HG02610 (cell line): ENCODE data around the gene MYOZ2.

ENCODE experiments used
- ATAC-seq: cut with Tn5 transposase; IDR thresholded peaks from one replicate; pipeline ENCODE4 v1.9.1; 2021; ENCODE audit warnings: mild to moderate bottlenecking, moderate library complexity; ENCODE audit not compliant: unreplicated experiment

MYOZ2 gene

DNA sequence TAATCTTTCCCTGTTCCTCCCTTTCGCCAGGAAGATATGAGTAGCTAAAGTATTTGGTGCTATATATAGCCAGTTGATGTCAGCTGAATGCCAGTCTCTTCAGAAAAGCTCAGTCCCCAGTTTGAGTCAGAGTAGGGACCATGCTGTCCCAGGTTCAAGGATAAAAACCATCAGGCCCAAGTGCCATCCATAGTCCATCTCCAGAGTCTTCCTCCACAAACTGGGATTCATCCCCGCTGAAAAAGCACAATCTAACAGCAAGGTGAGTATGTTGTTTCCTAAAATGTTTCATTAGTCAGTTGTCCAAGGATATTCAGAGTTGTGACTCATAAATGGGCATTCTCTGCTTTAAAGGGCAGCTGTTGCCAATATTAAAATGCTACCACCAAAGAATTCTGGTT lies at the start of gene MYOZ2:
Gene MYOZ2 (plus strand): TSS at position 112 of the 401 bp plus-strand sequence. CDS start 694 bp downstream, outside the sequence.
- no peak for ATAC-seq

DNA sequence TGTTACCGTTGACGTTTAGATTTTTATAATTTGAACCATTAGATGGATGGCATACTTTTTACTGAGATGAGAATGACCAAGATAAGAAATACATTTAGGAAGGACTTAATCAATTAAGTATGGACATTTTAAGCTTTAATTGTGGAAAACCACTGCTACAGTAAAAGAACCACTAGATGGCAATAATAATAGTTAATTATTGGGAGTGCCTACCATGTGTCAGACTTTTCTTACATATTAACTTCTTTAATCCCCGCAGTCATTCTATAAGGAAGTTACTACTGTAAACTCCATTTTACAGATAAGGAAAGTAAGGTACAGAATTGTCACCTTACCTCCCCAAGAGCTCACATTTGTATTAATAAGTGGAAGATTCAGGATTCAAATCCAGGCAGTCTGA lies 48.5 kb upstream of the MYOZ2 start:
- no peak for ATAC-seq

GRCh38 chr4:119087656-119088055 lies 48.0 kb upstream of the MYOZ2 start:
- ATAC-seq = no peak

DNA sequence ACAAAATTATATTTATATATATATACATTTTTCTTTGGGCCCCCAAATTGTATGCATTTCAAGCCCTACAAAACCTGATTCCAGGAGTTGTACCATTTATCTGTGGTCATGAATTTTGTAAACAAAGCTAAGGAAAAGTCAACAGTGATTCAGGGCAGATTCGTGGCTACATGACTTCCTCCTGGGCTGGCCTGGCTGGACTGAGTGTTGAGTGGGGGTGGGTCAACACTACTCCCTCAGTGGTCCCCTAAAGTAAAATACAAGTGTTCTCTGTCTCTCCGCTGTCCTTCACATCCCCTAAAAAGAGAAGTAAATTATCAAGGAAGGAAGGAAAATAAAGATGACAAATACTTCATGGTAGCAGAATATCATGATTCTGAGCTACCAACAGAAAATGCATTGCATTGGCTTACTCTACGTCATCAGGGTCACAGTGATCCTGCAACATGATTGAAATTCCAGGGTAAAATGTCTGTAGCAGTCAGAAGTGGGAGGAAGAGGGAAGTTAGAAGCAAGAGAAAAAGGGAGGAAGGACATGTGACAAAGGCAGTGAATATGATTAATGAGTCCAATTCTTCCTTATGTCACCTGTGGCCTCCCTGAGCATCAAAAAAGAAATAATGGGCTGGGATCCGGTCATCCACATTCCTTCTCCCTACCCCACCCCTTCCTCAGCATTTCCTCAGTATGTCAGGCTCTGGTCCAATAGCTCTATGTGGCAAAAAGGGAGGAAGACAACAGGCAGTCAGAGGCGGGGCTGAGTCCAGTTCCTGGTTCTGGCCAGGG lies 42.4 kb upstream of the MYOZ2 start:
- no peak for ATAC-seq

- no peak for ATAC-seq
Observed at GRCh38 chr4:119097282-119097900, 38.2 kb upstream of the MYOZ2 start.

DNA sequence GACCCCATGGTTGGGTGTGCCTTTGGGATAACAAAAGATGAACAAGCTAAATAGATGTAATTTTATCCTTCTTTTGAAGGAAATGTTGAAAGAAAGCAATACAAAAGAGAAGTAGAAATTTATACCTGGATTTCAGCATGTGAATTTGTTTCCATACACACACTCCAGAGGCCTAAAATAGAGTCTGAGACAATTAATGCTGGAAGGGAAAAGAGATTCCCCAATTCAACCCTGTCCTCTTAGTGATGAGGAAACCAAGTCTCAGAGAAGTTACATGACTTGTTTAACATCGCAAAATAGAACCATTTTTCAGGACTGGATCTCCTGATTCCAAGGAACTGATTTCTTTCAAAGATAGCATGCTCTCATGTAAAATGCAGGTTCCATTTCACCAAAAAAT lies 37.3 kb upstream of the MYOZ2 start:
- ATAC-seq = no peak

- ATAC-seq = no peak
Observed at GRCh38 chr4:119099227-119099810, 36.3 kb upstream of the MYOZ2 start.

DNA sequence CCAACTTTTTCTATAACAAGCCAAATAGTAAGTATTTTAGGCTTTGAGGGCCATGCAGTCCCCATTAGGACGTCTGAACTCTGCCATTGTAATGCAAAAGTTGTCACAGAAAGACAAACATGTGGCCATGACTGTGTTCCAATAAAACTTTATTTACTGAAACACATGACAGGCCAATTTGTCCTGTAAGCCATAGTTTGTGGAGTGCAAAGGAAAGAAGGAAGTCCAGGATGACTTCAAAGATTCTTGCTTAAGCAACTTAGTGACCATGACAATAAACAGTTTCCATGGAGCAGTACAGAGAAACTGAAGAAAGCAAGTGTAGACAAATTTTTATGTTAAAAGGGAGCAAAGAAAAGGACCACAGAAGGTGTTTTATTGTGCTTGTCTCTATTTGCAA lies 35.0 kb upstream of the MYOZ2 start:
- no peak for ATAC-seq

GRCh38 chr4:119103263-119103662 lies 32.4 kb upstream of the MYOZ2 start:
- ATAC-seq = no peak

DNA sequence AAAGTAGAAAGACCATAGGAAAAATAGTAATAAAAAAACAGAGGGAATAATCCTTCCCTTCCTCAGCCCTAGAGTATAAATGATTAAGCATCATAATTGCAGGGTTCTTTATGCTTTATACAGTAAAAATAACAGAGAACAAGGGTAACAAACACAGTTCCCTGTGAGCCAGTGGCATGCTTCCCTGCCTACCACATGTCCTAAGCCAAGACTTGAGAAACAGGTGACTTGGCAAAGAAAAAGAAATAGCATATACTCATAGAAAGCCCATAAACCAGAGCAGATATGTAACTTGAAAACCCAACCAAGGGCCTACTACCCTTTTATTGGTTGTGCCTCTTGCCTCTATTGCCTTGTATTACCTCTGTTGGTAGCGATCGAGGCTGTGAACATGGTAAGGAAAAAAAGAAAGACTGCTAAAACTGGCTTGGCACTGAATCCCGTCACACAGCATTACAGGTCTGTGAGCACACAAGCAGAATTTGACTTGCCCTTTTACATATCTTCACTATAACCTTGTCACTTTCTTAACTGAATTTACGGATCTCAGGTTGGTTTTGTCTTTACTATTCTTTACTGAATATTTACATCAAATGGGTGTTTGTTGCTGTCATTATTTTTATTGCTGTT lies 30.9 kb upstream of the MYOZ2 start:
- ATAC-seq = no peak

DNA sequence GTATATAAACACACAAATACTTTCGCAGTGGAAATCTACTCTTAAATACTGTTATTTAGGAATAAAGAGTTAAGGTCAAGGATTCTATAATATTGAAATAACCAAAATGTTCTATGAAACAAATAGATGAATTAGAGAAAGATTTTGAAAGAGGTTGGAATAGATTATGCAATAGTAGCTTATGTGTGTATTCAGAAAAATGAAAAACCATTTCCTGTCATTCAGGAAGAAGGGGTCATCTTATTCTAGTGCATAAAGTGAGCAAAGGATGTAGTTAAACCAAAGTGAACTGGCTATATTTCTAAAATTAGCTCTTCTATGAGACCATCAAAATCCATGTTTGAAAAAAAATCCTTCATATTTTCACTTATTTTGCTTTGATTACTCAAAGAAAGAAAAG lies 30.0 kb upstream of the MYOZ2 start:
- ATAC-seq = no peak

DNA sequence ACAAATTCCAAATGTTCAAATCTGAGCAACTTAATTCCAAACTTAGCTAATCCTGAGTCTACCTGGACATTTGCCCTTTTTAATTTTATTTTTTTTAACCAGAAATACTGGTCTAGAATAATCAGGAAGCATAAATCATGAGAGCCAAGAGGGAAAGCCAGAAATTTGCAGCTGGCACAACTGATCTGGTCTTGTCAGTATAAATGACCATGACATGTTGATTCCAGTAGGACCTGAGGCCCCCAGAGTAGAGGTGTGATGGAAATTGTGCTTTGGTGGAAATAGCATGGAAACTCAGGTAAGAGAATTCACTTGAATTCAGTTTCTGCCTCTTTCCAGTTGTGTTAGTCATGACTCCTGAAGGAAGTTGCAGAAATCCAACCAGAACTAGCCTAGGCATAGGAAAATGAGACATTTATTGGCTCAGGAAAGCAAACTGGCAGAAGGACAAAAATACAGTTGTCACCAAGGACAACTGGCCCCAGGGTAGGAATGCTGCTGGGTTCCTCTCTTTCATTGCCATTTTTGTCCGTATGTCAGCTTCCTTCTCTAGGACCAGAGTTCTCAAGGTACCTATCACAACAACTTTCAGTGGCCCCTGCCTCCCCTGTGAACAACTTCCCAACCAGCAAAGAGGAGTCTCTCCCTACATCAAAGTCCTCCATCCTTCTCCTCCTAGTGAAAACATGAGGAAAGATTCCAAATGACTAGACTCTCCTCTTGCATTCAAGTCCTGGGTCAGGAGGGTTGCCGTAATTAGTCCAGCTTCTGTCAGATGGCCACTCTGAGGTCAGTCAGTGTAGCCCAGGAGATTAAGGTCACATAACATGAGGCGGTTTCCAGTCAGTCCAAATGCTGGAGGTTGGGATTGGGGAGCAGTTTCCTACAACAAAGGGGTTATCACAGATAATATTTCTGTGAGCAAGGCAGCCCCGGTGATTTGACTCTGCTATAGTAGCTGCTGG lies 29.3 kb upstream of the MYOZ2 start:
- no peak for ATAC-seq

- ATAC-seq = no peak
Observed at GRCh38 chr4:119110121-119110520, 25.5 kb upstream of the MYOZ2 start.

DNA sequence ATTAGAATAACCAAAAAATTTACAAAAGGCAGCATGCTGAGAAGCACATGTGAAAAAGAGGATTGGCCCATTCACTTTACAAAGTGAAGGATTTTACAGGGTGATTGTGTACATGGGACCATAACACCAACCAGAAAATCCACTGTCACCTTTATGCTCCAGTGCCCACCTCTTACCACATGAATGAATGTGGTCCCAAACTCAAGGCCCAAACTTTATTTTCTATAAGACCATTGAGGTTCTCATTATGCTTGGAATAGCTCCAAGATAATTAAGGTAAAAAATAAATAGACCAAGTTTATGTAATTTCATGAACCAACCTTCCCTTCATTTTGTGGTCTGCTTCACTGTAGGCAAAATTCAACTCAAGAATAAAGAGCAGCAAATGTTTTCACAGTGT lies 24.3 kb upstream of the MYOZ2 start:
- ATAC-seq = no peak

- no peak for ATAC-seq
Observed at GRCh38 chr4:119113033-119113655, 22.5 kb upstream of the MYOZ2 start.

GRCh38 chr4:119116021-119116420 lies 19.6 kb upstream of the MYOZ2 start:
- no peak for ATAC-seq

- ATAC-seq = no peak
Observed at GRCh38 chr4:119116925-119117900, 18.4 kb upstream of the MYOZ2 start.

- ATAC-seq = no peak
Observed at GRCh38 chr4:119118397-119118796, 17.2 kb upstream of the MYOZ2 start.

GRCh38 chr4:119124352-119124751 lies 11.3 kb upstream of the MYOZ2 start:
- ATAC-seq = no peak
